ENCODE data around the gene SCYGR2. TPM values are rescaled to one million over a fixed set of nuclear protein-coding genes. Genes with fewer than 3 reads are reported as not detected.

Gene SCYGR2
- total RNA-seq, 4 donors from 2014 or later: not detected

- H3K4me1 ChIP-seq: no peaks in the 10 kb centered on the region
- H3K27ac ChIP-seq: no peak overlapping the region
- H3K27me3 ChIP-seq: no peaks in the 10 kb centered on the region
- no peak for DNase-seq
- intact Hi-C loops (cut with DNase I; ENCODE audit: low total_unique reads): no loop called here
- no peaks in the 10 kb centered on the region for H3K36me3 ChIP-seq
- H3K4me3 ChIP-seq: no peak overlapping the region
- no peak for TF ChIP-seq POLR2A (IDR thresholded peaks at IDR 0.05)
- no peaks in the 10 kb centered on the region for H3K9me3 ChIP-seq
Measured at GRCh38 chr2:227615181-227615580, 16.5 kb downstream of the SCYGR2 start.

- Histone ChIP-seq H3K27me3 (no peaks in the 10 kb centered on the region), H3K4me1 (no peaks in the 10 kb centered on the region), H3K9me3 (no peaks in the 10 kb centered on the region), H3K4me3 (no peak overlapping the region), H3K27ac (no peak overlapping the region), H3K36me3 (no peaks in the 10 kb centered on the region)
- DNase-seq: no peak
- intact Hi-C loops (cut with DNase I; ENCODE audit: low total_unique reads): no loop called here
- no peak for TF ChIP-seq POLR2A (IDR thresholded peaks at IDR 0.05)
- TF ChIP-seq, protein P1, sequence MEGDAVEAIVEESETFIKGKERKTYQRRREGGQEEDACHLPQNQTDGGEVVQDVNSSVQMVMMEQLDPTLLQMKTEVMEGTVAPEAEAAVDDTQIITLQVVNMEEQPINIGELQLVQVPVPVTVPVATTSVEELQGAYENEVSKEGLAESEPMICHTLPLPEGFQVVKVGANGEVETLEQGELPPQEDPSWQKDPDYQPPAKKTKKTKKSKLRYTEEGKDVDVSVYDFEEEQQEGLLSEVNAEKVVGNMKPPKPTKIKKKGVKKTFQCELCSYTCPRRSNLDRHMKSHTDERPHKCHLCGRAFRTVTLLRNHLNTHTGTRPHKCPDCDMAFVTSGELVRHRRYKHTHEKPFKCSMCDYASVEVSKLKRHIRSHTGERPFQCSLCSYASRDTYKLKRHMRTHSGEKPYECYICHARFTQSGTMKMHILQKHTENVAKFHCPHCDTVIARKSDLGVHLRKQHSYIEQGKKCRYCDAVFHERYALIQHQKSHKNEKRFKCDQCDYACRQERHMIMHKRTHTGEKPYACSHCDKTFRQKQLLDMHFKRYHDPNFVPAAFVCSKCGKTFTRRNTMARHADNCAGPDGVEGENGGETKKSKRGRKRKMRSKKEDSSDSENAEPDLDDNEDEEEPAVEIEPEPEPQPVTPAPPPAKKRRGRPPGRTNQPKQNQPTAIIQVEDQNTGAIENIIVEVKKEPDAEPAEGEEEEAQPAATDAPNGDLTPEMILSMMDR (IDR thresholded peaks at IDR 0.05): no peak
Measured at GRCh38 chr2:227615906-227616305, 17.2 kb downstream of the SCYGR2 start.

- Histone ChIP-seq H3K27ac (no peak overlapping the region), H3K4me3 (no peak overlapping the region), H3K9me3 (no peaks in the 10 kb centered on the region), H3K27me3 (no peaks in the 10 kb centered on the region), H3K4me1 (no peaks in the 10 kb centered on the region), H3K36me3 (no peaks in the 10 kb centered on the region)
- TF ChIP-seq POLR2A (IDR thresholded peaks at IDR 0.05): no peak
- TF ChIP-seq, protein P1 (IDR thresholded peaks at IDR 0.05): no peak
- no peak for DNase-seq
- intact Hi-C loops (cut with DNase I; ENCODE audit: low total_unique reads): no loop called here
Measured at GRCh38 chr2:227616631-227617030, 17.9 kb downstream of the SCYGR2 start.

DNA sequence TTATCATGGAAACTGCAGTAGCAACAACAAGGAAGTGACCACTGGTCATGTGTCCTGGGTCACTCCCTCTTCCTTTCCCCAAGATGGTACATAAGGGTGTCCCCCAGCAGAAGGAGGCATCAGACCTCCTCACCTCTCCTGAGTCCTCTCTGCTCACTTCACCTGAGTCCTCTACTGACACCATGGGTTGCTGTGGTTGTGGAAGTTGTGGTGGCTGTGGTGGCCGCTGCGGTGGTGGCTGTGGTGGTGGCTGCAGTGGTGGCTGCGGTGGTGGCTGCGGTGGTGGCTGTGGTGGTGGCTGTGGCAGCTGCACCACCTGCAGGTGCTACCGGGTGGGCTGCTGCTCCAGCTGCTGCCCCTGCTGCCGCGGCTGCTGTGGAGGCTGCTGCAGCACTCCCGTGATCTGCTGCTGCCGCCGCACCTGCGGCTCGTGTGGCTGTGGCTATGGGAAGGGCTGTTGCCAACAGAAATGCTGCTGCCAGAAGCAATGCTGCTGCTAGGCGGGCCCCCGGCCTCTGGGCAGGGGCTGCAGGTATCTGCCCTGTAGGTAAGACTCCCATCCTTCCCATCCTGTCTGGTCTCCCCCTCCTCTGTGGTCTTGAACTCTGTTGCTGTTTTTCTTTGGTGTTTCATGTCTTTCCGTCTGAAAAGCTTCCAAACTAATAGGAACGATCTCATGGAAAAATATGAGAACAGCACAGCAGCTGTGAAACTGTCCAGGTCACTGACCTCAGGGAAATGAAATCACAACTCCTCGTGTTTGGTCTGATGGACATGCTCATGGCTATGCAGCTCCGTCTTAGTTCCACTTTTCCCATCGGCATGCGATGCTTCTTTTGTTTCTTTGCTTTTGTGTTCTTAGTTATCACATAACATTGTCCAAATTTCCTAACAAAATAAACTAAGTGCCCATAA lies 18.9 kb downstream of the SCYGR2 start, which contains the start of gene SCYGR4:
Gene SCYGR4 (plus strand): TSS at position 183 of the 915 bp plus-strand sequence. CDS start 0 bp downstream, at position 183.
- no peaks in the 10 kb centered on the region for H3K9me3 ChIP-seq
- H3K4me1 ChIP-seq: no peaks in the 10 kb centered on the region
- DNase-seq: no peak
- no peak for TF ChIP-seq POLR2A (IDR thresholded peaks at IDR 0.05)
- TF ChIP-seq, protein P1 (IDR thresholded peaks at IDR 0.05): no peak
- H3K4me3 ChIP-seq: no peak within 1 kb of the TSS
- intact Hi-C loops (cut with DNase I; ENCODE audit: low total_unique reads): no loop called here
- no peaks in the 10 kb centered on the region for H3K27me3 ChIP-seq
- H3K27ac ChIP-seq: no peak within 1 kb of the TSS
- no peaks in the 10 kb centered on the region for H3K36me3 ChIP-seq

DNA sequence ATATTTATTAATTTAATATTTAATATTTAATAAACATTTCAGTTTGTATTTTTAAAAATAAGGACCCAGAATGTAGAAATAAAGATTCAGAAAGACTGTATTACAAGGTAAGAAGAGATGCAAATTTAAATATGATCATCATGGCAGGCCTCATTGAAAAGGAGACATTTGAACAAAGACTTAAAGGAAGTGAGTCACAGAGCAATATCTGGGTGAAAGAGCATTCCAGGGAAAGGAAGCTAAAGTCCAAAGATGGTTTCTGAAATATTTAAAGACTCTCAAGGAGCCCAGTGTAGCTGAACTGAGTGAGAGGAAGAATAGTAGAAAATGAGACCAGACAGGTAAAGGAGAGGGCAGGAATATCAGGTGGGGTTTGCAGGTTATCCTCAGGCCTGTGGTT lies 24.5 kb downstream of the SCYGR2 start:
- intact Hi-C loops (cut with DNase I; ENCODE audit: low total_unique reads): no loop called here
- no peaks in the 10 kb centered on the region for H3K27me3 ChIP-seq
- DNase-seq: no peak
- H3K9me3 ChIP-seq: no peaks in the 10 kb centered on the region
- no peak overlapping the region for H3K4me3 ChIP-seq
- H3K27ac ChIP-seq: no peak overlapping the region
- TF ChIP-seq, protein P1 (IDR thresholded peaks at IDR 0.05): no peak
- no peak for TF ChIP-seq POLR2A (IDR thresholded peaks at IDR 0.05)
- H3K4me1 ChIP-seq: no peaks in the 10 kb centered on the region
- H3K36me3 ChIP-seq: no peaks in the 10 kb centered on the region

Data from uterus (tissue), 4 donors.